Stimulated activated CD8-positive, alpha-beta memory T cell treated with anti-CD3 and anti-CD28 coated beads, Interleukin-15, amount 100 ng/mL, for 4 hours (primary cell): ENCODE measurements around the gene DIP2C.
"Not testable (repeated sequence)": the region's sequence is repeated elsewhere in the genome, so short reads cannot be mapped to it uniquely, and the experiment has no call there.

Experiments used
- DNase-seq, 2 donors: peaks; one replicate each; pipeline ENCODE4 v3.0.0-alpha.2; 2020; ENCODE audit warnings: low read depth in 2 of 2

The DIP2C gene

DNA sequence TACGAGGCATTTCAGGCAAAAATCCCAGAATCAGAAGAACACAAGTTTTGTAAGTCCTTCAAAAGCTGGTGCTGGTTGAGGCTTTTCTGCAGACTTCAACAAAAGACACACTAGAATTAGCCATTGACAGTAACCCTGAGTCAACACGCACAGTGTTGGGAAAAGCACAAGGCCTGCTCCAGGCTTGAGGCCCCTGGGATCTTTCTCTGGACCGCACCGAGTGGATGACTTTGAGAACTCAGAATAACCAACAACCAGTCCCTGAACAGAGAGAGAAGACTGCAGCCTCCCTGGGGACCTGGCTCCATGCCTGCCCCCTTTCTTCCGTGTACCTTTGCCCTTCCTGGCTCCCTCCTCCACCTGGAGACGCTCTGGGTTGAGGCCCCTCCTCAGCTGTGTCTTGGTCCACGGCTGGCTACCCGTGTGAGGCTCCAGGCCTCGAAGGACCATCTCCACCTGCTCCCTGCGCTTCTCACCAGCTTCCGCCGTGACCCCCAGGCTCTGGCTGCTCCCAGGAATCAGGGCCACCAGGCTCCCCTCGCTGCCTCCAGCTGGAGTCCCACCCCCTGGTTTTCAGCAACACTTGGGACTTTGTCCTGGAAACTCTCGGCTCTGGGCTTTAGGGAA, 28.4 kb downstream of the DIP2C start:
- DNase-seq, result no peak

DNA sequence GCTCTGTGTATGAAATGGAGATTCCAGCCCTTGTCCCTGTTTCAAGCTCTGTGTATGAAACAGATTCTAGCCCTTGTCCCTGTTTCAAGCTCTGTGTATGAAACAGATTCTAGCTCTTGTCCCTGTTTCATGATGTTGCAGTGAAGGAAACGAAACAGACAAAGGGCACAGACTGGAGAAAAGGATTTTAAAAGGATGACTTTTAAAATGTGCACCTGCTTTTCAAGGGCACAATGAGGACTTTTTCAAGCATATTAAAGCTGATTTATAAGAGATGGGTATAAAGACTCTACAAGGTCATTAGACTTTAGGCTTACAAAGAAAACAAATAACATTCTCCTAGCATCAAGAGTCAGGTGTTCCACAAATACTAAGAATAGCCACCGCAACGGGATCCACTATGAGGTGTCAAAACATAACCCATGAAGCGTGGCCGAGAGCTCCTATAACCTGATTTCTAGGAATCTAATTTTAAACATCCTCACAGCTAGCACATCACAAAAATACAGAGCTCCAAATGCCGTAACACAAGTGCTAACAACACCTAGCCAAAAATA, 29.0 kb downstream of the DIP2C start:
- no peak for DNase-seq

DNA sequence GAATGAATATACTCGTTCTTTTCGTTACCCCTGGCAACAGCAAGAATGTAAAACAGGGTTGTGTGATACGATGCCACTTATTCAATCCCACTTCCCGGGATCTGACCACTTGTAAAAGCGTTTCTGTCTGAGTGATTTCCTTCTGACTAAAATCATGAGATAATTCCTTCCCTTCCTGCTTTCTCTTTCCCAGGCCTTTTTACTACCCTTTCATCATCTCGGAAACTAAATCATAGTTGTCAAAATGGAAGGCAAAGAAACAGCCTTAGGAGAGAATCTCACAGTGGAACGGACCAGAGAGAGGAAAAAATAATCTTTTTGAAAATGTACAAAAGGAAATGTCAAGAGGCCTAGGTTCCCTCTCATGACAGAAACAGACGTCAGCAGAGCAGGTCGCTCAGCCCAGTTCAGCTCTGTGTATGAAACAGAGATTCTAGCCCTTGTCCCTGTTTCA, 29.8 kb downstream of the DIP2C start:
- no peak for DNase-seq

DNA sequence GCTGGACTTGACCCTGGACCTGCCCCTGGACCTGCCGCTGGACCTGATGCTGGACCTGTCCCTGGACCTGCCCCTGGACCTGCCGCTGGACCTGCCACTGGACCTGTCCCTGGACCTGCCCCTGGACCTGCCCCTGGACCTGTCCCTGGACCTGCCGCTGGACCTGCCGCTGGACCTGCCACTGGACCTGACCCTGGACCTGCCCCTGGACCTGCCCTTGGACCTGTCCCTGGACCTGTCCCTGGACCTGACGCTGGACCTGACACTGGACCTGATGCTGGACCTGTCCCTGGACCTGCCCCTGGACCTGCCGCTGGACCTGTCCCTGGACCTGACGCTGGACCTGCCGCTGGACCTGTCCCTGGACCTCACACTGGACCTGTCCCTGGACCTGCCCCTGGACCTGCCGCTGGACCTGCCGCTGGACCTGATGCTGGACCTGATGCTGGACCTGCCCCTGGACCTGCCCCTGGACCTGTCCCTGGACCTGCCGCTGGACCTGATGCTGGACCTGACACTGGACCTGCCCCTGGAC, 31.6 kb downstream of the DIP2C start:
- not testable (repeated sequence) for DNase-seq

DNA sequence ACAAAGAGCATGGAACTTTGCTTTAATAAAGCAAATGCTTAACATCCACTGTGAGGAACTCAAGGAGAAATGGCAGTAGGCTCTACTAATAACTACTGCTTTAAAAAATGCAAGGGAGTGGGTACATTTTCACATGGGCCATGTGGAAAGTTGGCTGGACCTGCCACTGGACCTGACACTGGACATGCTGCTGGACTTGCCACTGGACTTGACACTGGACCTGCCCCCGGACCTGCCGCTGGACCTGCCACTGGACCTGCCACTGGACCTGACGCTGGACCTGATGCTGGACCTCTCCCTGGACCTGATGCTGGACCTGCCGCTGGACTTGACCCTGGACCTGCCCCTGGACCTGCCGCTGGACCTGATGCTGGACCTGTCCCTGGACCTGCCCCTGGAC, 32.6 kb downstream of the DIP2C start:
- no peak for DNase-seq

DNA sequence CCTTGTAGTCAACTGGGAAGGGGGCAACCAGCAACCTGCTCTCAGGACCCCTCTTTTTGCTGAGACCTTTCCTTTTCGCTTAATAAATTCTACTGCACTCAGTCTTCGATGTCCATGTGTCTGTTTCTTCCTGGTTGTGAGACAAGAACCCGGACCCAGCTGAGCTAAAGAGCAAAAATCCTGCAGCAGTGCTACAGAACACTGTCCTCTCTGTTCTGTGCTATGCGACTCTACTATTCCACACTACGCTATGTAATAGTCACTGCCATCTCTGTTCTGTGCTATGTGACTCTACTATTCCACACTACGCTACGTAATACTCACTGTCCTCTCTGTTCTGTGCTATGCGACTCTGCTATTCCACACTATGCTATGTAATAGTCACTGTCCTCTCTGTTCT, 34.3 kb downstream of the DIP2C start:
- no peak for DNase-seq

DNA sequence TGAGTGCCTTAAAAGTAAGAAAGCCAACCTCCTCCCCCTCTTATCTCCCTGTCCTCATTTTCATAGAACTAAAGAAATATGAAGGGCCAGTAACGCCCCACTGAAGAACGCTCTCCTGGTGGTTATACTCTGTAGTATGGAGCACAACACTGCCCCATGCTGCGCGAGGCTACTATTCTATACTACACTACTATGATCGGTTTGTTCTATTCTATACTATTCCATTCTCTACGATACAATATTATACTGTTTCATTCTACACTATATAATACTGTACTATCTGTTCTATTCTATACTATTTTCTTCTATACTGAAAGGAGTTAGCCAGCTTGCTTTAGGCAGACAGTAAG, 34.8 kb downstream of the DIP2C start:
- DNase-seq, result no peak

DNA sequence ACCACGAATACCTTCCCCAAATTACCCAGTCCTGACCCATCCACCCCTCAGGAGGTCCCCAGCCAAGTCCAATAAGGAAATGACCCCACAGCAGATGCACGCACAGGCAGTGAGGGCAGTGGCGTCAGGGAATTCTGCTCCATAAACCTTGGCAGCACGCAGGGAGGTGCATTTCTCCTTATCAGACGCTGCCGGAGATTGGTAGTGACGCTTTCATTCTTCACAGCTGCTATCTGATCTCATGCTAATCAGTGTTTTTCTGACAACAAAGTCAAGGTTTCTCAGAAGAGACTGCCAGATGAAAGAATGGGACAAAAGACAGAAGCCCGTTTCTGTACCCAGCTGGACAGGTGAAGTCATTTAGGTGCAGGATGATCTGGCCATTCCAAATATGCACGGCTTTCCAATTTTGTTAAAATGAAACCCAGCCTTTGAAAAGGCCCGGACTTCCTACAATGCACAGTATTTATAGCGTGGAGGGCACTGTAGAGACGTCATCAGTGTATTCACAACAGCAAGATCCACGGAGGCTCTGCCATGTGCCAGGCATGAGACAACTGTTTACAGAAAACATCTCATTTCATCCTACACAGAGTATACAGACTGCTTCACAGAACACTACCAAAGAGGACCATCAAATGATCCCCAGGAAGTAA, 35.3 kb downstream of the DIP2C start:
- no peak for DNase-seq

DNA sequence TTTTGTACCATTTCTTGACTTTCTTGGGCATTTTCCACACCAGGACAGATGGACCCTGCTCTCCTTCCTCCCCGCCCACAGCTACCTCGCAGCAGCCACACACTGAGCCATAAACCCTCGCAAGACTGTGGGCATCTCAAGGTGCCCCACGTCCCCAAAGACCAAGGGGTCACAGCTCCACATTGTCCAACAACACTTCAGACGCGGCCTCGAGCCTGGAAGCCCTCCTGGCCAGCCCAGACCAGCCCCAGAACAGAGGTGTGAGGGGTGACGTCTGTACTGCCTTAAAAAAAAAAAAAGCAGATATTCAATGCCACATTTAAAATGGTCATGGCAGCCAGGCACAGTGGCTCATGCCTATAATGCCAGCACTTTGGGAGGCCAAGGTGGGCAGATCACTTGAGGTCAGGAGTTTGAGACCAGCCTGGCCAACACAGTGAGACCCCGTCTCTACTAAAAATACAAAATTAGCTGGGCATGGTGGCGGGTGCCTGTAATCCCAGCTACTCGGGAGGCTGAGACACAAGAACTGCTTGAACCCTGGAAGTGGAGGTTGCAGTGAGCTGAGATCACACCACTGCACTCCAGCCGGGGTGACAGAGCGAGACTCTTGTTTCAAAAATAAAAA, 36.5 kb downstream of the DIP2C start:
- not testable (repeated sequence) for DNase-seq

DNA sequence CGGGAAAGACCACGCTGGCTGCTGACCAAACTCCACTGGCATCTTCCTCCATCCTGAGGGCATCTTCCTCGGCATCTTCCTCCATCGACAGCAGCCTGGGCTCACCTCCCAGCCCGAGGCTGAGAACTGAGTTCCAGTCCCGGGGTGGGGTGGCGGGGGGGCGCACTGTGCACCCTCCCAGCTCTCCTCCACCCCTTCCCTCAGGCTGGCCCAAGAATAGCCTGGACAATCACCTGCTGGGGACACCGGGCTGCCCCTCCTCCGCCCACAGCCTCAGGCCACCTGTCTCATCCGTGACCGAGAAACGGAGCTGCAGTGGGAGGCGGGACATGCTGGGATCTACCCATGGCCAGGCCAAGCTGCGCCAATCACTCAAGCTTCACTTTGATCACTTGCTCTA, 37.2 kb downstream of the DIP2C start:
- no peak for DNase-seq

DNA sequence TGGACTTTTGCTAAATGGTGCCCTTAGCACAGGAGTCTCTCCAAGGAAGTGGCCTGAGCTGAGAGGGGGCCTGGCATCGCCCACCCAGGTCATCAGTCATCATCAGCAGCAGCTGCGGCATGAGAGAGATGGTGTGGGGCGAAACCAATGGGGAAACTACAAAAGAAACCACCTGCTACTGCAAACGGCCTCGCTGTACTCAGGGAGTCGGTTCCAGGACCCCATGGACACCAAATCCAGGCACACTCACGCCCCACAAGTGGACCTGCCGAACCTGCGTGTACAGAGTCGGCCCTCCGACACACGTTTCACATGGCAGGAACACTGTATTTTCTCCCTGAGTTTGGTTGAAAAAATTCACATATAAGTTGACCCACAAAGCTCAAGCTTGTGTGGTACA, 37.8 kb downstream of the DIP2C start:
- no peak for DNase-seq

DNA sequence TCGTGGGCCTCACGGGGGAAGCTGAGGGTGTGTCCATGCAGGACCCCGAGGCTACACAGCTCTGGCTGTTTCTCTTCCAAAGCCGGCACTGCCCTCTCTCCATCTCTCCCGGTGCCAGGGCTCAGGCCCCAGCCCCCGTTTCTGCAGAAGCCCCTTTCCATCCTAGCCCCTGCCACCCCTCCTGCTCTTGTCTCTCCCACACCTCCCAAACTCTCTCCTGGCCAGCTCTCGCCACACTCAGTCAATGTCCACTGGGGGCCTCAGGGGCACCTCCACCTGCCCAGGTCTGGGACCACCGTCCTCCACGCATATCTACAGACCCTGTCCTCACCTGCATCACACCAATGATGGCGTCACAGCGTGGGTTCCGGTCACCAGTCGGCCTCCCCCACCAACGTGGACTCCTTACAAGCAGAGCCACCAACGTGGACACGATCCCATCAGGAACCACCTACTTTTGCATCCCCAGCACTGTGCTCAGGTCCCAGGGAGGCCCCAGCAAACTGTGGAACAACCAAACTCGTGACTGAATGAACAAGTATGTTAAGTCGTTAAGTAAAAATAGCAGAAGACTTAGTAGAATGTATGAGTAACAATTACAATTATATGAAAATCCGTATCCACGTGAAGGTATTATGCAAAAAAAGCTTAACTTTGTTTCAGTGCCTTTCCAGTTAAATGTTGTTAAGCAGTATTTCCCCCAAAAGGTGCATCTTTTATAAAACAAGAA, 38.4 kb downstream of the DIP2C start:
- DNase-seq, result no peak

DNA sequence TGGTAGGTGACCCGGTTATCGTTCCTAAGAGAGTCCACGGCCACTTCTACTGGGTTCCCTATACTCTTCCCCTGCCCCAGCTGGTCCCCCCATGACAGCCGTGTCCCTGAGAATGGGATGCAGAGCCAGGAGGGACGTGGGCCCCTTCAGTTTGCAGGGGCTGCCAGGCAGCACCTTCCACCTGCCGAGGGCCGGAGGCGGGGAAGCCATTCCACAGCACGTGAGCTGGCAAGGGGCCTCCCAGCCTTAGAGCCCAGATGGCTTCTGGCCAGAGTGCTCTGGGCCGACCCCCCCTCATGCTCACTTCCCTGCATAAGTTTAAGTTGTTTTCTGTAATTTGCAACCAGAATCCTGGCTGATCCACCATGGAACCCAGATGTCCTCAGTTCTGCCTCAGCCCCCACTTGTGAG, 39.0 kb downstream of the DIP2C start:
- no peak for DNase-seq

DNA sequence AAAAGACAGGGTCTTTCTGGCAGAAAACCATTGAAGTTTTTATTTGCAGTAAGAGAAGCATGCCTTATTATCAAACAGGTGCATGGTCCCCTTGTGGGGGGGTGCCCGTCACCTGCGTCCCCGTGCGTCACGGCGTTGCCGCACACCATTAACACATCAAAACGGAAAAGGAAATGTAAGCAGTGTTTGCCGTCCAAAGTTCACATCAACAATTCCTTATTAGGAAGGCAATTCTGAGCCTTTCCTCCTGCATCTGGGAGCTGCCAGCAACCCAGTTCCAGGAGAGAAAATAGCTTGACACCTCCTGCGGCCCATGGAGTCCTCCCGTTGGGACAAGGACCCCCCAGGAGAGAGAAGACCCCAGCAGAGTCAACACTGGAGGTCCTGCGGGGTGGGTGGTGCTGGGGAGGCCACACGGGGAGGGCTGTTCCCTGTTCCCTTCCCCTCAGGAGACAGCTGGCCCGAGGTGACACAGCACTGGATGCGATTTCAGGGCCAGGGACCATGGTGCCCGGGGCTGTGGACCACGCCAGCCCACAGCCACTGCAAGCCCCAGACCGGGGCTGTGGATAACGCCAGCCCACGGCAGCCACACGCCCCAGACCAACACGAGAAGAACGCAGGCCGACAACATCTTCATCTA, 39.5 kb downstream of the DIP2C start:
- no peak for DNase-seq

DNA sequence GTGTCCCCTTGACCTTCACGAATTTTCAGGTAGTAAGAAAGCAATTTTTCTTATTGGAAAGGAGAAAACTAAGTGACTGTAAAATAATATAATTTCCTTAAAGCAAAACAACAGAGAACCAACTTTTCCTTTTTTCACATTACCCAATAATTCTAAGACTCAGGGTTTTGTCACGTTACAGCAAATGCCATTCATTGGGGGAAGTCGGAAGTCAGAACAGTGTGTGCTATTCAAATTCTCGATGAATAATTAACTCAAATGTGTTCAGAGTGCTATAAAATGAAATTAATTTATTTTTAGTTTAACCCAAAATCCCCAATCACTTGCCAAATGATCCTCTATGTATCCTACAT, 40.0 kb downstream of the DIP2C start:
- DNase-seq, result no peak

DNA sequence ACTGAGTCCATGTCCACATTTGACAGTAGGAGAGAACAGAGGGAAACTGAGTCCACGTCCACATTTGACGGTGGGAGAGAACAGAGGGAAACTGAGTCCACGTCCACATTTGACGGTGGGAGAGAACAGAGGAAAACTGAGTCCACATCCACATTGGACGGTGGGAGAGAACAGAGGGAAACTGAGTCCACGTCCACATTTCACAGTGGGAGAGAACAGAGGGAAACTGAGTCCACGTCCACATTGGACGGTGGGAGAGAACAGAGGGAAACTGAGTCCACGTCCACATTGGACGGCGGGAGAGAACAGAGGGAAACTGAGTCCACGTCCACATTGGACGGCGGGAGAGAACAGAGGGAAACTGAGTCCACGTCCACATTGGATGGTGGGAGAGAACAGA, 42.4 kb downstream of the DIP2C start:
- DNase-seq, result not testable (repeated sequence)

DNA sequence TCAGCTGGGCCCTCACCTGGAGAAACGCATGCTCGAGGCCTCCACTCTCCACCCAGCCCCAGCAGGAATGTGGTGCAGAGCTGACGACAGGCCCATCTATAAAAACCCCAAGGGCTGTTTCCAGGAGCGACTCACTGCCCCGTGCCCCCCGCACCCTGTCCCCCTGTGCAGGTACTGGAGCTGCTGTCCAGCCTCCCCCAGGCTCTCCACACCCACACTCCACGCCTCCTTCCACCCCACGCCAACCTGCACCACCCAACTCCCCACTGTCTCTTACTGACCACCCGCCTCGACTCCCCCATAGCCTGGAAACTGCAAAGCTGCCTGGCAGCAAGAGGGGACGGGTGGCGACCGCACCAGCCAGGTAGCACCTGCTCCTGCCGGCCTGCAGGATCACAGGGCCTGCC, 43.3 kb downstream of the DIP2C start:
- DNase-seq, result no peak

DNA sequence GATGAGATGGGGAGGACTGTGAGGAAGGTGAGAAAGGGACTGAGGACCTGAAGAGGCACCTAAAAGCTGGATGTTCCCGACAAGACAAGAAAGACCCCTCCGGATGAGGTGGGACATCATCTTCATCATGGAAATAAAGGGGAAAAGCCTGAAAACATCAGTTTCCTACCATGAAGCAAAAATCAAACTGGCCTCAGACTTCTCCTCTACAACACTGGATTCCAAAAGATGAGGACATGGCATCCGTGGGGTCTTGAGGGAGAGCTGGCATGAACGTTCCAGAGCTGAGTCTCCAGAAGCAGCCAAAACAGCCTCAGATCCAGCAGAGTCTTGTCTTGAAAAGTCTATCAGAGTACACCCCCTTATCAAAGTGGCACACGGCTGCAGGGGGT, 44.5 kb downstream of the DIP2C start:
- no peak for DNase-seq

DNA sequence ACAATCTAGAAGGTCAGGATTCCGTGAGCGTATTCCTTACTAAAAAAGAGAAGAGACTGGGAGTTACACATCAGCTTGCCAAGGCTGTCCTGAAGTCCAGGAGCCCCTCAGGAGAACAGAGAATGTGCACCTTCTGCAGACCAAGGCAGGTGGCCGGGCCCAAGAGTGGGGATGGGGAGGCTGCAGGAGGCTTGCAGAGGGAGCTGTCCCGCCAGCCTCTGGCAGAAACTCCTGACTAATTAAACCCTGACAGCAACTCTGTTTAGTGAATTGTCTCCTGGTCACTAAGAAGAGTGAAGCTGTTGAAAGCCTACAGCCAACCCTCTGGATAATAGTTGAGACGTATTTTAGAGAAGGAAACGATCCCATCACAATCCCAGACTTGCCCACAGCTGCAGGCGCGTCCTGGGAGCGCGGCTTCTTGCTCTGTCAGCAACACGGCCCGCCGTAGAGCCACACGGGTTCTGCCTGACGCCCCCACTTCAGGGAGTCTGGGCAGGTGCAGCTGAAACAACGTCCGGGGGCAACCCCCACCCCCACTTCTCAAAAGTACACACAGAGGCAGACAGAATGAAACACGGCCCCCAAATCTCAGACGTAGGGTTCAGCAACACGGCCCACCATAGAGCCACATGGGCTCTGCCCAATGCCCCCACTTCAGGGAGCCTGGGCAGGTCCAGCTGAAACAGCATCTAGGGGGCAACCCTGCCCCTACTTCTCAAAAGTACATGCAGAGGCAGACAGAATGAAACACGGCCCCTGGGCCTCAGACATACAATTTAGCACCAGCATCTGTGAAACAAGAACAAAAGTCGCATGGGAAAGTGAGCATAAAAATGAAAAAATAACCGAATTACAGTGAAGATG, 45.2 kb downstream of the DIP2C start:
- no peak for DNase-seq

DNA sequence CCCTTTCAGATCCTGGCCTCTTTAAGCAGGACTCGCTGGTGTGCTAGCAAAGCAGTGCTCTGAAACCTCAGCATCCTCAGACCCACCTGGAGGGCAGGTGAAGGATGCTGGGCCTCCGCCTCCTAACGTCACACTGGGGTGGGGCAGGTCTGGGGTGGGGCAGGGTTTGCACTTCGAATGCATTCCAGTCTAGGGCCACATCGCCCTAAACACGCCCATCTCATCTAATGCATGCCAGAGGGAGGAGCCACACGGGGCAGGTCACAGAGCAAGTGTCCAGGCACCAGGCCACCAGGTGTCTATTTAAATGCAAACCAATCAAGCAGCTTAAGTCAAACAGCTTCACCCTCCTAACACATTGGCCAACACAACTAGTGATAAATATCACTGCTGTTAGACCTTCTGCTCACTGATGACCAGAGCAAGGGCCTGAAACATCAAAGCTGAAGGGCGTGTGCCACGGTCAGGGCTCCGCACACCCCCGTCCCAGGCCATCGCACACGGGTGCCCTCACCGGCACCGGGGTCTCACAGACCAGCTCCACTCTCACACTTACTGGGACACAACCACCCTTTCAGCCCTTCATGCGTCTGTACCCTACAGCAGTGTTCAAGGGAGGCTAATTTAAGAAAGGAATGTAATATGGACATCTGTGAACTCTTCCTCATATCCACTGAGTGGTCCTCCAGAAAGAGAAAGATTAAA, 47.1 kb downstream of the DIP2C start:
- DNase-seq, result no peak
